H9 (cell line): ENCODE measurements around the gene ARF1. TPM values are rescaled to one million over a fixed set of nuclear protein-coding genes. Genes with fewer than 3 reads are reported as not detected.

Experiments
- DNase-seq: peaks from one replicate; pipeline ENCODE4 v3.0.0-alpha.2; 2017
- H2AFZ ChIP-seq: one replicate; pipeline ENCODE4 v1.6.1; 2013; ENCODE audit warnings: mild to moderate bottlenecking, low read length, control low read depth, moderate library complexity
- H2AK5ac ChIP-seq: 2 replicates; pipeline ENCODE4 v1.6.1; 2013; ENCODE audit warnings: low read length, control low read depth, mixed read lengths; ENCODE audit not compliant: insufficient read length
- H2BK120ac ChIP-seq: one replicate; pipeline ENCODE4 v1.6.1; 2013; ENCODE audit warnings: low read depth, mild to moderate bottlenecking, low read length, control low read depth, inconsistent platforms; ENCODE audit not compliant: poor library complexity, severe bottlenecking
- H2BK12ac ChIP-seq: 2 replicates; pipeline ENCODE4 v1.6.1; 2013; ENCODE audit warnings: low read length, control low read depth, mixed read lengths, low read depth; ENCODE audit not compliant: insufficient read length
- H2BK15ac ChIP-seq: 2 replicates; pipeline ENCODE4 v1.6.1; 2013; ENCODE audit warnings: low read depth, low read length, control low read depth
- H2BK20ac ChIP-seq: one replicate; pipeline ENCODE4 v1.6.1; 2013; ENCODE audit warnings: low read depth, mild to moderate bottlenecking, low read length, control low read depth, inconsistent platforms; ENCODE audit not compliant: poor library complexity, severe bottlenecking
- H2BK5ac ChIP-seq: 2 replicates; pipeline ENCODE4 v1.6.1; 2013; ENCODE audit warnings: low read length, control low read depth, mixed read lengths; ENCODE audit not compliant: insufficient read length
- H3K14ac ChIP-seq: 2 replicates; pipeline ENCODE4 v1.6.1; 2013; ENCODE audit warnings: low read length, control low read depth; ENCODE audit not compliant: insufficient read depth
- H3K18ac ChIP-seq: 2 replicates; pipeline ENCODE4 v1.6.1; 2013; ENCODE audit warnings: low read depth, mild to moderate bottlenecking, mixed read lengths, low read length, control low read depth; ENCODE audit not compliant: insufficient read length
- H3K23ac ChIP-seq: 2 replicates; pipeline ENCODE4 v1.6.1; 2013; ENCODE audit warnings: low read length, control low read depth, mixed read lengths, low read depth; ENCODE audit not compliant: insufficient read length
- H3K23me2 ChIP-seq: 2 replicates; pipeline ENCODE4 v1.6.1; 2013; ENCODE audit warnings: low read depth, mild to moderate bottlenecking, mixed read lengths, low read length, control low read depth; ENCODE audit not compliant: insufficient read length, poor library complexity, severe bottlenecking
- H3K27ac ChIP-seq: 2 replicates; pipeline ENCODE4 v1.5.1; 2013; ENCODE audit warnings: low read length, control low read depth, mixed read lengths, low read depth; ENCODE audit not compliant: insufficient read length
- H3K27me3 ChIP-seq: 2 replicates; pipeline ENCODE4 v1.6.1; 2013; ENCODE audit warnings: low read length, control low read depth, inconsistent platforms; ENCODE audit not compliant: insufficient read depth
- H3K4ac ChIP-seq: 2 replicates; pipeline ENCODE4 v1.6.1; 2013; ENCODE audit warnings: low read depth, mild to moderate bottlenecking, control low read depth, inconsistent platforms, low read length, moderate library complexity
- H3K4me1 ChIP-seq: 2 replicates; pipeline ENCODE4 v1.6.1; 2013; ENCODE audit warnings: low read length, control low read depth, inconsistent platforms; ENCODE audit not compliant: insufficient read depth
- H3K4me2 ChIP-seq: 2 replicates; pipeline ENCODE4 v1.6.1; 2013; ENCODE audit warnings: low read length, control low read depth, mixed read lengths; ENCODE audit not compliant: insufficient read length, insufficient read depth
- H3K56ac ChIP-seq: 2 replicates; pipeline ENCODE4 v1.6.1; 2013; ENCODE audit warnings: low read depth, mild to moderate bottlenecking, mixed read lengths, low read length, control low read depth; ENCODE audit not compliant: insufficient read length
- H3K79me1 ChIP-seq: 2 replicates; pipeline ENCODE4 v1.6.1; 2013; ENCODE audit warnings: low read depth, mild to moderate bottlenecking, moderate library complexity, low read length, control low read depth, inconsistent platforms; ENCODE audit not compliant: insufficient read depth, poor library complexity, severe bottlenecking
- H3K79me2 ChIP-seq: 2 replicates; pipeline ENCODE4 v1.6.1; 2013; ENCODE audit warnings: low read length, control low read depth, inconsistent platforms; ENCODE audit not compliant: insufficient read depth
- H3K9ac ChIP-seq: 2 replicates; pipeline ENCODE4 v1.6.1; 2013; ENCODE audit warnings: low read length, control low read depth, mixed read lengths; ENCODE audit not compliant: insufficient read length; ENCODE audit errors: extremely low read depth
- H3K9me3 ChIP-seq: one replicate; pipeline ENCODE4 v1.6.1; 2013; ENCODE audit warnings: low read depth, low read length, inconsistent platforms; ENCODE audit not compliant: control insufficient read depth
- H3T11ph ChIP-seq: one replicate; pipeline ENCODE4 v1.6.1; 2013; ENCODE audit warnings: mild to moderate bottlenecking, low read length, control low read depth, inconsistent platforms
- H4K20me1 ChIP-seq: one replicate; pipeline ENCODE4 v1.6.1; 2013; ENCODE audit not compliant: control insufficient read depth, insufficient read length, insufficient read depth
- H4K5ac ChIP-seq: 2 replicates; pipeline ENCODE4 v1.6.1; 2013; ENCODE audit warnings: low read depth, mild to moderate bottlenecking, mixed read lengths, low read length, control low read depth; ENCODE audit not compliant: insufficient read length
- H4K8ac ChIP-seq: replicated peaks from 2 replicates; pipeline ENCODE4 v1.6.1; 2013; ENCODE audit warnings: low read length, control low read depth, mixed read lengths, low read depth; ENCODE audit not compliant: insufficient read length
- H4K91ac ChIP-seq: 2 replicates; pipeline ENCODE4 v1.6.1; 2013; ENCODE audit warnings: low read depth, mild to moderate bottlenecking, moderate library complexity, mixed read lengths, low read length, control low read depth; ENCODE audit not compliant: insufficient read length
- H3K27ac Mint-ChIP-seq, 3 experiments: 2 replicates in 2 of 3; 3 replicates in 1 of 3; pipeline ENCODE4 v1.8.0; 2020 to 2021; ENCODE audit warnings: mixed read lengths in 3 of 3, mild to moderate bottlenecking in 1 of 3, moderate library complexity in 1 of 3
- H3K27me3 Mint-ChIP-seq: 2 replicates; pipeline ENCODE4 v1.8.0; 2021; ENCODE audit warnings: low read depth, mild to moderate bottlenecking, moderate library complexity, mixed read lengths
- H3K36me3 Mint-ChIP-seq, 3 experiments: 2 replicates in 2 of 3; 3 replicates in 1 of 3; pipeline ENCODE4 v1.8.0; 2020 to 2021; ENCODE audit warnings: low read depth in 3 of 3, mixed read lengths in 3 of 3; ENCODE audit not compliant: insufficient read depth in 1 of 3
- H3K4me1 Mint-ChIP-seq, 2 experiments: 2 replicates each; pipeline ENCODE4 v1.8.0; 2020; ENCODE audit warnings: mixed read lengths in 2 of 2
- H3K4me3 Mint-ChIP-seq, 2 experiments: 2 replicates in 1 of 2; 3 replicates in 1 of 2; pipeline ENCODE4 v1.8.0; 2020 to 2021; ENCODE audit warnings: mild to moderate bottlenecking in 2 of 2, mixed read lengths in 2 of 2, moderate library complexity in 1 of 2
- H3K9me3 Mint-ChIP-seq, 2 experiments: 2 replicates in 1 of 2; 3 replicates in 1 of 2; pipeline ENCODE4 v1.8.0; 2020; ENCODE audit warnings: mild to moderate bottlenecking in 2 of 2, mixed read lengths in 2 of 2, moderate library complexity in 1 of 2
- CTCF ChIP-seq: fragments of 200-600 bp; sonication (generic); conservative IDR thresholded peaks from 3 replicates; pipeline ENCODE4 v1.8.0; 2021; ENCODE audit warnings: antibody characterized with exemption, mild to moderate bottlenecking
- WGBS: extraction: QIAGEN DNeasy Blood & Tissue Kit; methylation state at CpG from one replicate; pipeline ENCODE4 v1.1.7; 2013; ENCODE audit warnings: missing lambda C conversion rate, low lambda C conversion rate, mixed read lengths; ENCODE audit not compliant: insufficient read length; ENCODE audit errors: extremely low coverage; 5-methylcytosine and 5-hydroxymethylcytosine counted together
- total RNA-seq: library from RNA; stranded (reverse); gene quantifications from 2 replicates; pipeline ENCODE4 v1.2.1, GENCODE V29; 2021

ARF1 gene
- total RNA-seq, 1 experiment from 2014 or later, result 258 TPM

GRCh38 chr1:228120857-228121489, 38.5 kb downstream of the ARF1 start:
- Histone ChIP-seq H3K14ac (no peak overlapping the region), H2BK120ac (no peak overlapping the region), H4K91ac (no peak overlapping the region), H3K4me1 (no peaks in the 10 kb centered on the region), H3K4me2 (no peak overlapping the region), H3K27me3 (peaks cover 2% of the 10 kb centered on the region; the same call in 1 of the 2 replicates), H2BK12ac (no peak overlapping the region), H3K4ac (no peak overlapping the region), H3T11ph (no peak overlapping the region), H2AFZ (no peak overlapping the region), H3K18ac (no peak overlapping the region), H4K5ac (no peak overlapping the region), H4K8ac (no peak overlapping the region), H2BK5ac (no peak overlapping the region), H3K56ac (no peak overlapping the region), H3K79me2 (no peaks in the 10 kb centered on the region), H3K9ac (no peak overlapping the region), H4K20me1 (no peaks in the 10 kb centered on the region), H3K23me2 (no peaks in the 10 kb centered on the region), H3K9me3 (no peaks in the 10 kb centered on the region), H2BK15ac (no peak overlapping the region), H3K23ac (no peak overlapping the region), H3K27ac (no peak overlapping the region), H3K79me1 (no peaks in the 10 kb centered on the region), H2AK5ac (no peak overlapping the region), H2BK20ac (no peak overlapping the region)
- Mint-ChIP-seq H3K27me3 (peaks cover 45% of the 10 kb centered on the region), H3K4me3 (no peak overlapping the region), H3K4me1 (0 out of 4 replicates have a peak, but pooled peaks cover 0 to 3% of the 10 kb centered on the region in 2 experiments), H3K9me3 (peaks cover 34 to 36% of the 10 kb centered on the region in 2 experiments), H3K27ac (no peak overlapping the region), H3K36me3 (peaks cover 7 to 9% (median 7%) of the 10 kb centered on the region in 3 experiments; a peak in 6 of 7 replicates)
- TF ChIP-seq CTCF, result no peak
- WGBS, result no CpG with 5 or more reads among the region's 5 CpGs
- no peak for DNase-seq
